ENCODE measurements around the gene ASAP3.
"Not testable (repeated sequence)": the region's sequence is repeated elsewhere in the genome, so short reads cannot be mapped to it uniquely, and the experiment has no call there.

Gene ASAP3

GRCh38 chr1:23509896-23510295 is 25.9 kb upstream of the ASAP3 start:
- H3K27ac ChIP-seq = no peak overlapping the region
- TF ChIP-seq ZFX (IDR thresholded peaks at IDR 0.05) = no peak
- TF ChIP-seq CTCF (conservative IDR thresholded peaks at IDR 0.05) = no peak

- no peak overlapping the region for H3K27ac ChIP-seq
- TF ChIP-seq CTCF (conservative IDR thresholded peaks at IDR 0.05) = no peak
Measured at GRCh38 chr1:23506376-23507107, 22.6 kb upstream of the ASAP3 start.

- H3K27ac ChIP-seq = no peak overlapping the region
- TF ChIP-seq CTCF (conservative IDR thresholded peaks at IDR 0.05) (no peak), ZFX (IDR thresholded peaks at IDR 0.05) (no peak)
Measured at GRCh38 chr1:23505851-23506250, 21.9 kb upstream of the ASAP3 start.

- H3K27ac ChIP-seq = not testable (repeated sequence)
Measured at GRCh38 chr1:23504156-23504555, 20.2 kb upstream of the ASAP3 start.

GRCh38 chr1:23502951-23503350 is 19.0 kb upstream of the ASAP3 start:
- H3K27ac ChIP-seq = no peak overlapping the region
- no peak for TF ChIP-seq CTCF (conservative IDR thresholded peaks at IDR 0.05)
- TF ChIP-seq ZFX (IDR thresholded peaks at IDR 0.05) = no peak

GRCh38 chr1:23500466-23500865 is 16.5 kb upstream of the ASAP3 start:
- no peak for TF ChIP-seq ZFX (IDR thresholded peaks at IDR 0.05)
- TF ChIP-seq CTCF (conservative IDR thresholded peaks at IDR 0.05) = no peak
- no peak overlapping the region for H3K27ac ChIP-seq

GRCh38 chr1:23497777-23498439 is 13.9 kb upstream of the ASAP3 start:
- H3K27ac ChIP-seq = no peak overlapping the region
- TF ChIP-seq CTCF (conservative IDR thresholded peaks at IDR 0.05) (no peak), ZFX (IDR thresholded peaks at IDR 0.05) (no peak)
